Pancreas (tissue), 10 donors: ENCODE results near the gene BARX2. TPM values are rescaled to one million over a fixed set of nuclear protein-coding genes. Genes with fewer than 3 reads are reported as not detected.

Source experiments
- ATAC-seq, 4 donors: fragments of 200-7000 bp; cut with Tn5 transposase; one replicate each; pipeline versions ENCODE4 v1.8.0 to v1.9.1; 2020; ENCODE audit warnings: mild to moderate bottlenecking in 4 of 4, moderate library complexity in 4 of 4
- DNase-seq, 6 donors: peaks; one replicate each; pipeline ENCODE4 v3.0.0-alpha.2; 2020
- FAIRE-seq: peaks from 2 replicates; lab custom pipeline; 2012; peaks lifted over from hg19 to GRCh38; lab: Jason Lieb, UNC
- H3K27ac ChIP-seq, 4 donors: fragments of 200-600 bp; sonication (generic); 1 replicate in 3 of 4; 2 replicates in 1 of 4; pipeline versions ENCODE4 v1.5.0 to v1.8.0; 2020
- H3K27me3 ChIP-seq, 4 donors: fragments of 200-600 bp; one replicate each; pipeline ENCODE4 v1.8.0; 2021
- H3K36me3 ChIP-seq, 3 donors: fragments of 200-600 bp; sonication (generic) in 1 of 3; one replicate each; pipeline versions ENCODE4 v1.5.0 to v1.8.0; 2020 to 2021
- H3K4me1 ChIP-seq, 3 donors: fragments of 200-600 bp; one replicate each; pipeline ENCODE4 v1.8.0; 2021
- H3K4me3 ChIP-seq, 4 donors: fragments of 200-600 bp; sonication (generic) in 2 of 4; one replicate each; pipeline versions ENCODE4 v1.5.0 to v1.8.0; 2020 to 2021
- H3K9me3 ChIP-seq, 4 donors: fragments of 200-600 bp; one replicate each; pipeline ENCODE4 v1.8.0; 2021
- CTCF ChIP-seq, 4 donors: fragments of 200-600 bp; sonication (generic) in 3 of 4; IDR thresholded peaks; one replicate each; pipeline versions ENCODE4 v1.5.0 to v1.8.0; 2021; ENCODE audit warnings: antibody characterized with exemption in 4 of 4
- WGBS, 2 donors: extraction: QIAGEN DNeasy Blood & Tissue Kit; methylation state at CpG; one replicate each; pipeline ENCODE4 v1.1.7; 2013; 5-methylcytosine and 5-hydroxymethylcytosine counted together
- intact Hi-C, 3 donors: fragments of 100-400 bp; cut with DNase I; formaldehyde crosslinking; loops; one replicate each; pipeline versions ENCODE4 v1.11.1 to v1.14.2; 2022
- polyA plus RNA-seq, 2 donors: library from polyadenylated mRNA; stranded (reverse); fragments of 200-250 nt; gene quantifications; one replicate each; pipeline ENCODE4 v1.2.3, GENCODE V29; 2013
- total RNA-seq, 6 donors: library from RNA; stranded (reverse); fragmentation: NEBNext Ultra II Directional in 4 of 6; extraction: Animal tissue kit (Norgen Biotek cat#: 25700) in 4 of 6; gene quantifications; one replicate each; pipeline versions ENCODE4 v1.2.1 to v1.2.4, GENCODE V29; 2021 to 2023
- donor health status: healthy with polysubstance abuse.
- donor health status: DM: no; HTN: no; CAD: no; lungs with moderate emphysema.
- donor health status: DM: no; HTN: no; CAD: no.
- donor health status: control.
- donor health status: control.
- donor health status: Bipolar disorder and iron deficiency.
- donor health status: DM: yes; HTN: yes; CAD: no.
- donor health status: DM: no; HTN: no; CAD: no.
- donor health status: DM: no; HTN: no; CAD: no.
- donor health status: DM: yes; HTN: yes; CAD: no.

Gene BARX2
- total and polyA plus RNA-seq, 8 donors: 3.8 to 9.9 (median 5.2) TPM

GRCh38 chr11:129352676-129353075 is 23.0 kb upstream of the BARX2 start:
- Histone ChIP-seq H3K9me3 (no peaks in the 10 kb centered on the region), H3K4me3 (no peak overlapping the region), H3K4me1 (no peaks in the 10 kb centered on the region), H3K36me3 (no peaks in the 10 kb centered on the region), H3K27ac (no peak overlapping the region), H3K27me3 (no peaks in the 10 kb centered on the region)
- DNase-seq (no peak), ATAC-seq (no peak), FAIRE-seq (no peak)
- no peak for TF ChIP-seq CTCF (IDR thresholded peaks at IDR 0.05)
- intact Hi-C loops: no loop called here
- 87 to 92% methylated on average over 3 of the region's 3 CpGs for WGBS, 2 donors

- H3K4me1 ChIP-seq: no peaks in the 10 kb centered on the region
- WGBS, 2 donors: 58 to 60% methylated on average over 4 of the region's 4 CpGs
- no peak overlapping the region for H3K27ac ChIP-seq
- DNase-seq: no peak
- no peak overlapping the region for H3K4me3 ChIP-seq
- no peak for TF ChIP-seq CTCF (IDR thresholded peaks at IDR 0.05)
- H3K36me3 ChIP-seq: no peaks in the 10 kb centered on the region
- H3K27me3 ChIP-seq: no peaks in the 10 kb centered on the region
- FAIRE-seq: no peak
- H3K9me3 ChIP-seq: no peaks in the 10 kb centered on the region
- intact Hi-C loops: no loop called here
- no peak for ATAC-seq
Measured at GRCh38 chr11:129354691-129355090, 21.0 kb upstream of the BARX2 start.

- no peak for TF ChIP-seq CTCF (IDR thresholded peaks at IDR 0.05)
- no peak for DNase-seq
- H3K36me3 ChIP-seq: no peaks in the 10 kb centered on the region
- ATAC-seq: no peak
- H3K9me3 ChIP-seq: no peaks in the 10 kb centered on the region
- H3K4me1 ChIP-seq: peaks cover 0 to 3% (median 0%) of the 10 kb centered on the region in 3 donors
- intact Hi-C loops: no loop called here
- no peaks in the 10 kb centered on the region for H3K27me3 ChIP-seq
- no peak overlapping the region for H3K4me3 ChIP-seq
- WGBS, 2 donors: 66 to 74% methylated on average over 2 of the region's 2 CpGs
- no peak for FAIRE-seq
- no peak overlapping the region for H3K27ac ChIP-seq
Measured at GRCh38 chr11:129359748-129360147, 15.9 kb upstream of the BARX2 start.

GRCh38 chr11:129364143-129364654 is 11.4 kb upstream of the BARX2 start:
- intact Hi-C loops: no loop called here
- Histone ChIP-seq H3K4me3 (peak overlapping the region in 2 of 4 donors; percentile 6 to 16), H3K27me3 (no peaks in the 10 kb centered on the region), H3K27ac (peak overlapping the region in 2 of 4 donors; percentile 15 to 45), H3K36me3 (no peaks in the 10 kb centered on the region), H3K4me1 (peaks cover 0 to 7% (median 3%) of the 10 kb centered on the region in 3 donors), H3K9me3 (no peaks in the 10 kb centered on the region)
- WGBS, 2 donors: 0 to 2% methylated on average over 19 of the region's 19 CpGs
- DNase-seq: peak; percentile 78 to 94 (median 88)
- peak; percentile 98 to 99 (median 98) for TF ChIP-seq CTCF (IDR thresholded peaks at IDR 0.05)
- FAIRE-seq: no peak
- peak; percentile 97 to 99 (median 99) for ATAC-seq

GRCh38 chr11:129365816-129366215 is 9.8 kb upstream of the BARX2 start:
- no peaks in the 10 kb centered on the region for H3K36me3 ChIP-seq
- intact Hi-C loops: loop anchor here in 1 of 3 donors (5.0 kb wide), 2 partner anchors 331 to 381 kb away; no protein-coding TSS in a partner anchor
- FAIRE-seq (no peak), ATAC-seq (no peak), DNase-seq (no peak)
- no peaks in the 10 kb centered on the region for H3K27me3 ChIP-seq
- no peaks in the 10 kb centered on the region for H3K9me3 ChIP-seq
- peaks cover 0 to 7% (median 3%) of the 10 kb centered on the region in 3 donors for H3K4me1 ChIP-seq
- no peak for TF ChIP-seq CTCF (IDR thresholded peaks at IDR 0.05)
- no peak overlapping the region for H3K27ac ChIP-seq
- H3K4me3 ChIP-seq: no peak overlapping the region
- 39 to 41% methylated on average over 1 of the region's 1 CpG for WGBS, 2 donors
